HepG2 (cell line): ENCODE measurements around the gene CFAP97. TPM values are rescaled to one million over a fixed set of nuclear protein-coding genes. Genes with fewer than 3 reads are reported as not detected.

Experiments
- CHD2 ChIP-seq: IDR thresholded peaks from 2 replicates; pipeline ENCODE4 v1.6.1; 2011; ENCODE audit warnings: low read depth, low read length, improper control_type of control experiment
- KLF16 ChIP-seq, 2 experiments: sonication (generic) in 1 of 2; formaldehyde crosslinking in 1 of 2; IDR thresholded peaks; 2 replicates each; pipeline versions ENCODE4 v1.6.1 to v1.8.0; 2016 to 2023; ENCODE audit warnings: missing genetic modification reagents in 2 of 2, missing compliant biosample characterization in 1 of 2
- MIER3 ChIP-seq: IDR thresholded peaks from 2 replicates; pipeline ENCODE4 v1.6.1; 2016; ENCODE audit warnings: missing compliant biosample characterization, borderline replicate concordance
- PHF20 ChIP-seq: sonication (generic); formaldehyde crosslinking; IDR thresholded peaks from 2 replicates; pipeline ENCODE4 v1.5.0; 2020; ENCODE audit warnings: mild to moderate bottlenecking, missing genetic modification reagents
- RFX3 ChIP-seq: IDR thresholded peaks from 2 replicates; pipeline ENCODE4 v1.6.1; 2016; ENCODE audit warnings: missing biosample characterization, missing genetic modification reagents
- SAP130 ChIP-seq: IDR thresholded peaks from 2 replicates; pipeline ENCODE4 v1.6.1; 2016; ENCODE audit warnings: low read depth
- SP2 ChIP-seq: sonication (generic); formaldehyde crosslinking; IDR thresholded peaks from 2 replicates; pipeline ENCODE4 v1.5.1; 2020; ENCODE audit warnings: mild to moderate bottlenecking, missing genetic modification reagents
- TBX3 ChIP-seq: fragments of 450-650 bp; IDR thresholded peaks from 2 replicates; pipeline ENCODE4 v1.6.1; 2017; ENCODE audit warnings: antibody characterized with exemption, mild to moderate bottlenecking, inconsistent platforms, borderline replicate concordance
- ZEB1 ChIP-seq: IDR thresholded peaks from 2 replicates; pipeline ENCODE4 v1.6.1; 2012; ENCODE audit warnings: mild to moderate bottlenecking, low read depth, inconsistent platforms; ENCODE audit not compliant: insufficient replicate concordance
- ZNF136 ChIP-seq: sonication (generic); formaldehyde crosslinking; IDR thresholded peaks from 2 replicates; pipeline ENCODE4 v1.8.1; 2022; ENCODE audit warnings: low read depth, mild to moderate bottlenecking, moderate library complexity, missing genetic modification reagents
- ZNF30 ChIP-seq: sonication (generic); formaldehyde crosslinking; IDR thresholded peaks from 2 replicates; pipeline ENCODE4 v1.5.0; 2020; ENCODE audit warnings: mild to moderate bottlenecking, missing genetic modification reagents
- ZNF350 ChIP-seq: sonication (generic); formaldehyde crosslinking; IDR thresholded peaks from 2 replicates; pipeline ENCODE4 v1.4.0; 2020; ENCODE audit warnings: mild to moderate bottlenecking, low read depth, missing genetic modification reagents, borderline replicate concordance
- ZNF772 ChIP-seq: sonication (generic); formaldehyde crosslinking; IDR thresholded peaks from 2 replicates; pipeline ENCODE4 v1.5.0; 2020; ENCODE audit warnings: mild to moderate bottlenecking, missing genetic modification reagents
- polyA plus RNA-seq, 8 experiments: library from polyadenylated mRNA; depleted of rRNA in 3 of 8; stranded (reverse) in 7 of 8; unstranded in 1 of 8; fragments of >200 nt; fragmentation: Illumina TruSeq in 4 of 8; extraction: Trizol in 4 of 8; gene quantifications; 2 replicates each; pipeline versions ENCODE4 v1.2.1 to v1.2.3, GENCODE V29; 2011 to 2016; ENCODE audit warnings: low read depth in 4 of 8, missing spikeins in 1 of 8, mixed read lengths in 1 of 8; ENCODE audit not compliant: insufficient read depth in 1 of 8
- total RNA-seq, 5 experiments: library from RNA; depleted of rRNA; stranded (reverse); fragments of >200 nt; fragmentation: Illumina TruSeq; extraction: Trizol; gene quantifications; 2 replicates each; pipeline ENCODE4 v1.2.3, GENCODE V29; 2016; ENCODE audit warnings: low read depth in 1 of 5
- TF ChIP-seq, protein P1 (sequence below), 2 experiments: fragments of 450-650 bp in 1 of 2; sonication (generic) in 1 of 2; formaldehyde crosslinking in 1 of 2; IDR thresholded peaks; 2 replicates each; pipeline versions ENCODE4 v1.6.1 to v1.8.0; 2016 to 2022; ENCODE audit warnings: antibody characterized with exemption in 1 of 2, mild to moderate bottlenecking in 1 of 2, missing genetic modification reagents in 1 of 2

CFAP97 gene
- total and polyA plus RNA-seq, 2 of the 13 experiments (the other 11 are each of a cell fraction or from before 2014, with no cell fraction given), result 32.1 to 44.4 TPM

DNA sequence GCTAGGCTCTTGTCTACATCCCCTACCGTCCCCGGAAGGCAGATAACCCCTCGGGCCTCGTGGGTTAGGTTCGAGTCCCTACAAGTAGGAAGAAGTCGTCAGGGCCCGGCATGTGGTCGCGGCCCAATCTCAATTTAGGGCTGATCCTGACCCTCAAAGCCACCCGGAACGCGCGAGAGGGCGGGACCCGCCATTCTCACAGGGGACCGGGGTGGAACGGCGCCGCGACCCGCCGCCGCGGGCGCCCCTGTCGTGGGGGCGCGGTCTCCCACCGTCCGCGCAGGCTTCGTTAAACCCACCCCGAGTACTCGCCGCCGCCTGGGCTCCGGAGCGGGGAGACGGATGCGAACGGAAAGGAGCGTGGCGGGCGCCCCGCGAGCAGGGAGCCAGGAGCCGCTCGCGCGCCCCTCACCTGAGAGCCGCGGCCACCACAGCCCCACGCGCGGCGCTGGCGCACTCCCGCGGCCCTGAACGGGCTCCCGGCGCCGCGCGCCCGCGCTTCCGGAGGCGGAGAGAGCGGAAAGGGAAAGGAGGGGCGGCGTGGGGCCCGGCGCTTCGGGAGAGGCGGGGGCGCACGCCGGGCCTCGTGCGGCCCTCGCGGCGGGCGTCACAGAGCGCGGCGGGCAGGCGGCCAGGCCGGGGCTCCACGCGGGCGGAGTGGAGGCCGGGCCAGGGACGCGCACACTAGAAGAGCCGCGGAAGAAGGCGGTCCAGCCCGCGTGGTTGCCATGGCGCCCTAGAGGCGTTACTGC, at the start of gene CFAP97 (continued):
- TF ChIP-seq, protein P1, sequence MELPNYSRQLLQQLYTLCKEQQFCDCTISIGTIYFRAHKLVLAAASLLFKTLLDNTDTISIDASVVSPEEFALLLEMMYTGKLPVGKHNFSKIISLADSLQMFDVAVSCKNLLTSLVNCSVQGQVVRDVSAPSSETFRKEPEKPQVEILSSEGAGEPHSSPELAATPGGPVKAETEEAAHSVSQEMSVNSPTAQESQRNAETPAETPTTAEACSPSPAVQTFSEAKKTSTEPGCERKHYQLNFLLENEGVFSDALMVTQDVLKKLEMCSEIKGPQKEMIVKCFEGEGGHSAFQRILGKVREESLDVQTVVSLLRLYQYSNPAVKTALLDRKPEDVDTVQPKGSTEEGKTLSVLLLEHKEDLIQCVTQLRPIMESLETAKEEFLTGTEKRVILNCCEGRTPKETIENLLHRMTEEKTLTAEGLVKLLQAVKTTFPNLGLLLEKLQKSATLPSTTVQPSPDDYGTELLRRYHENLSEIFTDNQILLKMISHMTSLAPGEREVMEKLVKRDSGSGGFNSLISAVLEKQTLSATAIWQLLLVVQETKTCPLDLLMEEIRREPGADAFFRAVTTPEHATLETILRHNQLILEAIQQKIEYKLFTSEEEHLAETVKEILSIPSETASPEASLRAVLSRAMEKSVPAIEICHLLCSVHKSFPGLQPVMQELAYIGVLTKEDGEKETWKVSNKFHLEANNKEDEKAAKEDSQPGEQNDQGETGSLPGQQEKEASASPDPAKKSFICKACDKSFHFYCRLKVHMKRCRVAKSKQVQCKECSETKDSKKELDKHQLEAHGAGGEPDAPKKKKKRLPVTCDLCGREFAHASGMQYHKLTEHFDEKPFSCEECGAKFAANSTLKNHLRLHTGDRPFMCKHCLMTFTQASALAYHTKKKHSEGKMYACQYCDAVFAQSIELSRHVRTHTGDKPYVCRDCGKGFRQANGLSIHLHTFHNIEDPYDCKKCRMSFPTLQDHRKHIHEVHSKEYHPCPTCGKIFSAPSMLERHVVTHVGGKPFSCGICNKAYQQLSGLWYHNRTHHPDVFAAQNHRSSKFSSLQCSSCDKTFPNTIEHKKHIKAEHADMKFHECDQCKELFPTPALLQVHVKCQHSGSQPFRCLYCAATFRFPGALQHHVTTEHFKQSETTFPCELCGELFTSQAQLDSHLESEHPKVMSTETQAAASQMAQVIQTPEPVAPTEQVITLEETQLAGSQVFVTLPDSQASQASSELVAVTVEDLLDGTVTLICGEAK (IDR thresholded peaks at IDR 0.05), result no peak
- TF ChIP-seq, protein P1 (CRISPR knock-in tag; IDR thresholded peaks at IDR 0.05), result no peak; the same call in 1 of the 2 replicates
- TF ChIP-seq ZNF350 (CRISPR knock-in tag), result no peak
- no peak for TF ChIP-seq ZNF30 (CRISPR knock-in tag)
- no peak; a peak in 1 of 4 replicates for TF ChIP-seq KLF16 (CRISPR knock-in tag; IDR thresholded peaks at IDR 0.05)
- TF ChIP-seq SAP130, result peak; percentile 77; the same call in 1 of the 2 replicates
- TF ChIP-seq ZNF772, result no peak
- peak; percentile 81 for TF ChIP-seq RFX3
- no peak for TF ChIP-seq MIER3 (CRISPR knock-in tag)
- TF ChIP-seq TBX3, result no peak
- no peak for TF ChIP-seq CHD2
- TF ChIP-seq SP2 (CRISPR knock-in tag), result no peak
- TF ChIP-seq ZEB1, result peak; percentile 4
- TF ChIP-seq ZNF136 (CRISPR knock-in tag), result no peak
- peak; percentile 43; the same call in 1 of the 2 replicates for TF ChIP-seq PHF20 (CRISPR knock-in tag)
